Spleen (tissue), 11 donors: ENCODE measurements around the gene DIP2C. TPM values are rescaled to one million over a fixed set of nuclear protein-coding genes. Genes with fewer than 3 reads are reported as not detected.

Experiments
- DNase-seq: peaks from one replicate; pipeline ENCODE4 v3.0.0-alpha.2; 2020
- H3K27ac ChIP-seq, 8 donors: fragments of 200-600 bp; sonication (generic) in 7 of 8; 1 replicate in 4 of 8; 2 replicates in 4 of 8; pipeline versions ENCODE4 v1.5.0 to v1.8.0; 2016 to 2021; ENCODE audit warnings: inconsistent platforms in 4 of 8, mild to moderate bottlenecking in 4 of 8, moderate library complexity in 1 of 8
- H3K27me3 ChIP-seq, 7 donors: fragments of 200-600 bp; sonication (generic) in 6 of 7; replicated peaks in 1 of 7; 1 replicate in 4 of 7; 2 replicates in 3 of 7; pipeline versions ENCODE4 v1.5.0 to v1.8.0; 2016 to 2021; ENCODE audit warnings: inconsistent platforms in 3 of 7, mild to moderate bottlenecking in 1 of 7
- H3K36me3 ChIP-seq, 6 donors: fragments of 200-600 bp; sonication (generic) in 5 of 6; 1 replicate in 4 of 6; 2 replicates in 2 of 6; pipeline versions ENCODE4 v1.5.0 to v1.8.0; 2016 to 2021; ENCODE audit warnings: inconsistent platforms in 2 of 6
- H3K4me1 ChIP-seq, 6 donors: fragments of 200-600 bp; sonication (generic) in 5 of 6; 1 replicate in 3 of 6; 2 replicates in 3 of 6; pipeline versions ENCODE4 v1.5.0 to v1.8.0; 2016 to 2021; ENCODE audit warnings: inconsistent platforms in 3 of 6
- H3K4me3 ChIP-seq, 8 donors: fragments of 200-600 bp; sonication (generic) in 7 of 8; 1 replicate in 4 of 8; 2 replicates in 4 of 8; pipeline versions ENCODE4 v1.5.0 to v1.8.0; 2016 to 2021; ENCODE audit warnings: inconsistent platforms in 4 of 8, mild to moderate bottlenecking in 4 of 8, moderate library complexity in 2 of 8
- H3K9me3 ChIP-seq, 8 donors: fragments of 200-600 bp; sonication (generic) in 7 of 8; 1 replicate in 4 of 8; 2 replicates in 4 of 8; pipeline versions ENCODE4 v1.5.0 to v1.8.0; 2016 to 2021; ENCODE audit warnings: inconsistent platforms in 4 of 8
- POLR2A ChIP-seq, 3 donors: fragments of 450-650 bp; IDR thresholded peaks; one replicate each; pipeline ENCODE4 v1.5.1; 2017; ENCODE audit warnings: antibody characterized with exemption in 3 of 3, mild to moderate bottlenecking in 1 of 3
- POLR2AphosphoS5 ChIP-seq, 3 donors: sonication (generic); formaldehyde crosslinking; IDR thresholded peaks; one replicate each; pipeline ENCODE4 v1.5.1; 2017; ENCODE audit warnings: antibody characterized with exemption in 3 of 3
- WGBS, 5 donors: extraction: QIAGEN DNeasy Blood & Tissue Kit in 3 of 5; methylation state at CpG; one replicate each; pipeline versions ENCODE4 v1.1.5 to v1.1.7; 2013 to 2018; 5-methylcytosine and 5-hydroxymethylcytosine counted together
- intact Hi-C: fragments of 100-400 bp; cut with DNase I; formaldehyde crosslinking; loops from one replicate; pipeline ENCODE4 v1.15.0; 2023; ENCODE audit warnings: low total_unique reads
- polyA plus RNA-seq, 3 donors: library from polyadenylated mRNA; stranded (reverse); fragments of 200-250 nt; gene quantifications; one replicate each; pipeline ENCODE4 v1.2.1, GENCODE V29; 2013
- total RNA-seq, 7 donors: library from RNA; depleted of rRNA in 3 of 7; stranded (reverse); fragments of >200 nt in 3 of 7; fragmentation: NEBNext Ultra II Directional in 4 of 7; extraction: Animal tissue kit (Norgen Biotek cat#: 25700) in 4 of 7; gene quantifications; one replicate each; pipeline versions ENCODE4 v1.1.0 to v1.2.1, GENCODE V29; 2016 to 2021
- TF ChIP-seq, protein P1 (sequence below), 11 experiments: fragments of 200-600 bp in 7 of 11; fragments of 450-650 bp in 4 of 11; sonication (generic) in 4 of 11; IDR thresholded peaks in 8 of 11; conservative IDR thresholded peaks in 3 of 11; 1 replicate in 7 of 11; 2 replicates in 4 of 11; pipeline versions ENCODE4 v1.4.0 to v1.8.0; 2016 to 2021; ENCODE audit warnings: antibody characterized with exemption in 11 of 11, inconsistent platforms in 4 of 11, mild to moderate bottlenecking in 1 of 11
- donor health status: healthy with polysubstance abuse.
- donor health status: DM: no; HTN: no; CAD: no; lungs with moderate emphysema.
- donor health status: DM: no; HTN: no; CAD: no.
- donor health status: Bipolar disorder and iron deficiency.
- donor health status: healthy.
- donor health status: DM: no; HTN: no; CAD: no.
- donor health status: DM: yes; HTN: yes; CAD: no.

The DIP2C gene
- total and polyA plus RNA-seq, 10 donors: 2.2 to 13.1 (median 9.0) TPM

DNA sequence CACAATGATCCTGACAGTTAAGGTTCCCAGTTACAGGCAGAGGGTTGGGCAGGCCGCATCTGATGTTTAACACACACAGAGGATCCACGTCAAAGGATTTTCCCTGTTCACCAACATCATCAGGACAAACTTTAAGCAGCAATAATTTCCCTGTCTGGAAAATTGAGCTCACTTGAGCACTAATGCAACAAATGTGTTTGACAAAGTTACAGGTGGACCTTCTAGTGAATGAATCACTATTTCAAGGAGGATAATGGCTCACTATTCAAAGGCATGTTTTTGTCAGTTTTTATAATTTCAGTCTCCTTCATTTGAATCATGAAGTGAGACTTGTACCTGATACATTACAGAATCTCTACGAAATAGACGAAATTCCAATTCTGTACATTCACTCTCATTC lies 127.3 kb downstream of the DIP2C start:
- H3K27ac ChIP-seq: no peak overlapping the region
- H3K4me1 ChIP-seq: peaks cover 0 to 6% (median 0%) of the 10 kb centered on the region in 6 donors
- no peaks in the 10 kb centered on the region for H3K27me3 ChIP-seq
- DNase-seq: no peak
- peaks cover 0 to 22% (median 17%) of the 10 kb centered on the region in 8 donors for H3K9me3 ChIP-seq
- TF ChIP-seq POLR2AphosphoS5 (IDR thresholded peaks at IDR 0.05) (no peak), POLR2A (IDR thresholded peaks at IDR 0.05) (no peak)
- TF ChIP-seq, protein P1, sequence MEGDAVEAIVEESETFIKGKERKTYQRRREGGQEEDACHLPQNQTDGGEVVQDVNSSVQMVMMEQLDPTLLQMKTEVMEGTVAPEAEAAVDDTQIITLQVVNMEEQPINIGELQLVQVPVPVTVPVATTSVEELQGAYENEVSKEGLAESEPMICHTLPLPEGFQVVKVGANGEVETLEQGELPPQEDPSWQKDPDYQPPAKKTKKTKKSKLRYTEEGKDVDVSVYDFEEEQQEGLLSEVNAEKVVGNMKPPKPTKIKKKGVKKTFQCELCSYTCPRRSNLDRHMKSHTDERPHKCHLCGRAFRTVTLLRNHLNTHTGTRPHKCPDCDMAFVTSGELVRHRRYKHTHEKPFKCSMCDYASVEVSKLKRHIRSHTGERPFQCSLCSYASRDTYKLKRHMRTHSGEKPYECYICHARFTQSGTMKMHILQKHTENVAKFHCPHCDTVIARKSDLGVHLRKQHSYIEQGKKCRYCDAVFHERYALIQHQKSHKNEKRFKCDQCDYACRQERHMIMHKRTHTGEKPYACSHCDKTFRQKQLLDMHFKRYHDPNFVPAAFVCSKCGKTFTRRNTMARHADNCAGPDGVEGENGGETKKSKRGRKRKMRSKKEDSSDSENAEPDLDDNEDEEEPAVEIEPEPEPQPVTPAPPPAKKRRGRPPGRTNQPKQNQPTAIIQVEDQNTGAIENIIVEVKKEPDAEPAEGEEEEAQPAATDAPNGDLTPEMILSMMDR (IDR thresholded peaks at IDR 0.05 in 8 of 11, conservative IDR thresholded peaks at IDR 0.05 in 3 of 11): no peak
- no peak overlapping the region for H3K4me3 ChIP-seq
- intact Hi-C loops: no loop called here
- no peaks in the 10 kb centered on the region for H3K36me3 ChIP-seq
- 82 to 88% (median 85%) methylated on average over 4 of the region's 4 CpGs for WGBS, 5 donors

DNA sequence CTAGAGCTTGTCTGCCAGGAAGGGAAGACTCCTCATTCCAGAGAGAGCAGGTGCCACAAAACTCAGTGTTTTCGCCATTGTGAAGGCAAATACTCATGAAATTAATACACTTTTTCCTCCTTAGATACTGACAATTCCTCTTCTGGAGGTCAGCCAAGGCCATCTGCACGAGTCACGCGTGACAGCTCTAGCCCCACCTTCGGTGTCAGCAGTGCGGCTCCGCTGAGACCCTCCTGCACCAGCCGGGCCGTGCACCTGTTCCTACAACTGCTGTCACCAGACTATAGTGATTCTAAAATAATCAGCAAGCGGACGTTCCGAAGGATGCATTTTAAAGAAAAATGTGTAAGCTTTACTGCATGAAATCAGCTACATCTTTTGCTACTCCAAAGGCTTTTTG lies 127.7 kb downstream of the DIP2C start:
- no peak for DNase-seq
- Histone ChIP-seq H3K36me3 (no peaks in the 10 kb centered on the region), H3K27me3 (peaks cover 0 to 2% (median 0%) of the 10 kb centered on the region in 7 donors), H3K4me3 (no peak overlapping the region), H3K27ac (no peak overlapping the region), H3K4me1 (peaks cover 0 to 6% (median 0%) of the 10 kb centered on the region in 6 donors), H3K9me3 (peaks cover 0 to 22% (median 17%) of the 10 kb centered on the region in 8 donors)
- WGBS, 5 donors: 67 to 82% (median 77%) methylated on average over 12 of the region's 12 CpGs
- intact Hi-C loops: no loop called here
- no peak for TF ChIP-seq POLR2AphosphoS5 (IDR thresholded peaks at IDR 0.05)
- TF ChIP-seq, protein P1 (IDR thresholded peaks at IDR 0.05 in 8 of 11, conservative IDR thresholded peaks at IDR 0.05 in 3 of 11): no peak
- no peak for TF ChIP-seq POLR2A (IDR thresholded peaks at IDR 0.05)

DNA sequence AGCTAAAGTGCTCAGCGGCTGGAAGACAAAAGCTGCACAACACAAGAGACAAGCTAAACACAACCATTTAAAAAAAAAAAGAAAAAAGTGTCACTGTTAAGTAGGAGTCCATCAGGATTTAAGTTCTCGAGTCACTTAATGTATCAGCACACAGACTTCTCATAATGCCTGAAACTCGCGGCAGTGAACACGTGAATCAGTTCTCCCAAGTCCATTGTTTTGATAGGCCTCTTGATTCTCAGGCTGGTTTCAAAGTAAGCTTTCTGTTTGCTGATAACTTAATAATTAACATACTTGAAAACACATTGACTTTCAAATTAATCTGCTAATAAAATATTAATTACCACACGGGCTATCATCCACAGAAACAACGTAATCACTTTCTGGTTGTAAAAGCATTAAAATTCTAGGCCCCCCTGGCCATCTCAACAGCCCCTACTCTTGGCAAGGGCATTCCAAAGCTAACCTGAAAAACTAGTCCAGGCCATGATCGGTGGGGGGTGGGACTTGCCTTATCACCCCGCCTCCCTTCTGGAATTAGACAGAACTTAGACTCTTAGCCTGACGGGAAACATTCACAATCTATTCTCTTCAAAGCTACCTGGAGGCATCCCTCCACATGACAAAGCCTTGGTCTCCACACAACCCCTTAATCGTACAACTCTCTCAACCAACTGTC lies 129.0 kb downstream of the DIP2C start:
- H3K4me3 ChIP-seq: no peak overlapping the region
- intact Hi-C loops: no loop called here
- TF ChIP-seq POLR2A (IDR thresholded peaks at IDR 0.05) (no peak), POLR2AphosphoS5 (IDR thresholded peaks at IDR 0.05) (no peak)
- TF ChIP-seq, protein P1 (IDR thresholded peaks at IDR 0.05 in 8 of 11, conservative IDR thresholded peaks at IDR 0.05 in 3 of 11): no peak
- DNase-seq: no peak
- H3K27ac ChIP-seq: no peak overlapping the region
- no peaks in the 10 kb centered on the region for H3K36me3 ChIP-seq
- H3K9me3 ChIP-seq: peaks cover 0 to 22% (median 17%) of the 10 kb centered on the region in 8 donors
- peaks cover 0 to 9% (median 0%) of the 10 kb centered on the region in 6 donors for H3K4me1 ChIP-seq
- whole genome bisulfite sequencing, 5 donors: 91 to 97% (median 93%) methylated on average over 11 of the region's 11 CpGs
- peaks cover 0 to 10% (median 0%) of the 10 kb centered on the region in 7 donors for H3K27me3 ChIP-seq

DNA sequence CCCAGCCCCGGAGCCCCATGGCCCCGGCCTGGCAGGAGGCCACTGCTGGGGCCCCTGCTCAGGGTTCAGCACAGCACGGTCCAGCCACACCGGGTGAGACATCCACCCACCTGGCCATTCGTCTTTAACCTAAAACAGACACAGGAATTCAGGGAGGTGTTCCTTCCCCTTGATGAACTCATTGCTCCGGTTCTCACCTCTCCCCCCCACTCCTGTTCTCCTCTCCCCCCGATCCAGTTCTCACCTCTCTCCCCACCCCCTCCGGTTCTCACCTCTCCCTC lies 129.8 kb downstream of the DIP2C start:
- TF ChIP-seq POLR2AphosphoS5 (IDR thresholded peaks at IDR 0.05) (no peak), POLR2A (IDR thresholded peaks at IDR 0.05) (no peak)
- TF ChIP-seq, protein P1 (IDR thresholded peaks at IDR 0.05 in 8 of 11, conservative IDR thresholded peaks at IDR 0.05 in 3 of 11): no peak
- Histone ChIP-seq H3K4me1 (peaks cover 0 to 14% (median 0%) of the 10 kb centered on the region in 6 donors), H3K27ac (no peak overlapping the region), H3K9me3 (peaks cover 0 to 19% (median 15%) of the 10 kb centered on the region in 8 donors), H3K27me3 (peaks cover 0 to 14% (median 0%) of the 10 kb centered on the region in 7 donors), H3K4me3 (no peak overlapping the region), H3K36me3 (no peaks in the 10 kb centered on the region)
- intact Hi-C loops: no loop called here
- no peak for DNase-seq
- 44 to 61% (median 53%) methylated on average over 6 to 8 of the region's 8 CpGs for WGBS, 5 donors
